Liver (tissue), 9 donors: ENCODE results near the gene B4GALT5. TPM values are rescaled to one million over a fixed set of nuclear protein-coding genes. Genes with fewer than 3 reads are reported as not detected.
"Not testable (repeated sequence)": the region's sequence is repeated elsewhere in the genome, so short reads cannot be mapped to it uniquely, and the experiment has no call there.

Experiments
- DNase-seq: peaks from one replicate; pipeline ENCODE4 v3.0.0-alpha.2; 2017; ENCODE audit warnings: low spot score
- H3K27ac ChIP-seq, 2 donors: one replicate each; pipeline ENCODE4 v1.7.0; 2013; ENCODE audit warnings: inconsistent platforms in 2 of 2, low read length in 2 of 2, control low read depth in 1 of 2, low read depth in 1 of 2, mild to moderate bottlenecking in 1 of 2
- H3K27me3 ChIP-seq, 4 donors: one replicate each; pipeline versions ENCODE4 v1.6.1 to v1.7.0; 2013; ENCODE audit warnings: low read length in 3 of 4, inconsistent platforms in 1 of 4, mild to moderate bottlenecking in 1 of 4, moderate library complexity in 1 of 4; ENCODE audit not compliant: control insufficient read depth in 4 of 4, insufficient read depth in 4 of 4
- H3K36me3 ChIP-seq, 4 donors: one replicate each; pipeline versions ENCODE4 v1.6.1 to v1.7.0; 2013; ENCODE audit warnings: low read length in 3 of 4, mild to moderate bottlenecking in 3 of 4, low read depth in 1 of 4, moderate library complexity in 1 of 4; ENCODE audit not compliant: control insufficient read depth in 4 of 4, insufficient read depth in 3 of 4
- H3K4me1 ChIP-seq, 4 donors: one replicate each; pipeline versions ENCODE4 v1.6.1 to v1.7.0; 2013; ENCODE audit warnings: low read length in 3 of 4, mild to moderate bottlenecking in 3 of 4, moderate library complexity in 1 of 4; ENCODE audit not compliant: control insufficient read depth in 4 of 4, insufficient read depth in 4 of 4
- H3K4me3 ChIP-seq, 3 donors: one replicate each; pipeline versions ENCODE4 v1.6.1 to v1.7.0; 2013; ENCODE audit warnings: low read length in 3 of 3, control low read depth in 1 of 3, low read depth in 1 of 3, mild to moderate bottlenecking in 1 of 3
- H3K9ac ChIP-seq, 2 donors: one replicate each; pipeline ENCODE4 v1.7.0; 2013; ENCODE audit warnings: low read length in 2 of 2, mild to moderate bottlenecking in 2 of 2, moderate library complexity in 2 of 2, control low read depth in 1 of 2, low read depth in 1 of 2
- H3K9me3 ChIP-seq, 4 donors: one replicate each; pipeline versions ENCODE4 v1.6.1 to v1.7.0; 2013; ENCODE audit warnings: low read length in 3 of 4; ENCODE audit not compliant: control insufficient read depth in 4 of 4
- EGR1 ChIP-seq, 2 donors: IDR thresholded peaks; 2 replicates each; pipeline ENCODE4 v1.6.1; 2016 to 2018; ENCODE audit warnings: antibody characterized with exemption in 2 of 2, low read depth in 2 of 2
- FOXA1 ChIP-seq: IDR thresholded peaks from 2 replicates; pipeline ENCODE4 v1.6.1; 2016; ENCODE audit warnings: antibody characterized with exemption
- FOXA2 ChIP-seq: IDR thresholded peaks from 2 replicates; pipeline ENCODE4 v1.6.1; 2016; ENCODE audit warnings: antibody characterized with exemption
- GABPA ChIP-seq, 2 donors: IDR thresholded peaks in 1 of 2; conservative IDR thresholded peaks in 1 of 2; 2 replicates each; pipeline ENCODE4 v1.6.1; 2016; ENCODE audit warnings: antibody characterized with exemption in 2 of 2, mild to moderate bottlenecking in 1 of 2, moderate library complexity in 1 of 2
- HNF4A ChIP-seq, 2 donors: conservative IDR thresholded peaks; 2 replicates each; pipeline ENCODE4 v1.6.1; 2016; ENCODE audit warnings: antibody characterized with exemption in 2 of 2, mild to moderate bottlenecking in 2 of 2
- HNF4G ChIP-seq: IDR thresholded peaks from 2 replicates; pipeline ENCODE4 v1.6.1; 2016; ENCODE audit warnings: antibody characterized with exemption
- JUND ChIP-seq, 2 donors: IDR thresholded peaks; 2 replicates each; pipeline ENCODE4 v1.6.1; 2016; ENCODE audit warnings: antibody characterized with exemption in 2 of 2
- NR2F2 ChIP-seq: IDR thresholded peaks from 2 replicates; pipeline ENCODE4 v1.6.1; 2016; ENCODE audit warnings: antibody characterized with exemption
- RAD21 ChIP-seq, 2 donors: IDR thresholded peaks; 2 replicates each; pipeline ENCODE4 v1.6.1; 2016; ENCODE audit warnings: antibody characterized with exemption in 2 of 2, mild to moderate bottlenecking in 2 of 2
- RXRA ChIP-seq, 2 donors: IDR thresholded peaks; 2 replicates each; pipeline ENCODE4 v1.6.1; 2017 to 2018; ENCODE audit warnings: antibody characterized with exemption in 2 of 2, mild to moderate bottlenecking in 1 of 2
- SP1 ChIP-seq: IDR thresholded peaks from 2 replicates; pipeline ENCODE4 v1.6.1; 2018; ENCODE audit warnings: antibody characterized with exemption, mild to moderate bottlenecking
- TAF1 ChIP-seq: conservative IDR thresholded peaks from 2 replicates; pipeline ENCODE4 v1.6.1; 2016; ENCODE audit warnings: antibody characterized with exemption, mild to moderate bottlenecking
- YY1 ChIP-seq: IDR thresholded peaks from 2 replicates; pipeline ENCODE4 v1.6.1; 2016; ENCODE audit warnings: antibody characterized with exemption, mild to moderate bottlenecking
- WGBS: extraction: QIAGEN DNeasy Blood & Tissue Kit; methylation state at CpG from one replicate; pipeline ENCODE4 v1.1.7; 2013; 5-methylcytosine and 5-hydroxymethylcytosine counted together
- polyA plus RNA-seq, 2 donors: library from polyadenylated mRNA; stranded (reverse) in 1 of 2; unstranded in 1 of 2; fragments of 200-250 nt in 1 of 2; fragments of >200 nt in 1 of 2; fragmentation: Nextera tagmentation in 1 of 2; extraction: Ambion mirVana in 1 of 2; gene quantifications; one replicate each; pipeline versions ENCODE4 v1.2.1 to v1.2.3, GENCODE V29; 2013 to 2015
- total RNA-seq, 2 donors: library from RNA; depleted of rRNA; stranded (reverse); fragments of >200 nt; gene quantifications; one replicate each; pipeline ENCODE4 v1.2.3, GENCODE V29; 2014
- TF ChIP-seq, protein P1 (sequence below): IDR thresholded peaks from 2 replicates; pipeline ENCODE4 v1.6.1; 2016; ENCODE audit warnings: antibody characterized with exemption
- TF ChIP-seq, protein P2 (sequence below): IDR thresholded peaks from 2 replicates; pipeline ENCODE4 v1.6.1; 2016; ENCODE audit warnings: antibody characterized with exemption
- TF ChIP-seq, protein P3 (sequence below): IDR thresholded peaks from 2 replicates; pipeline ENCODE4 v1.6.1; 2016; ENCODE audit warnings: antibody characterized with exemption
- TF ChIP-seq, protein P4 (sequence below): IDR thresholded peaks from 2 replicates; pipeline ENCODE4 v1.6.1; 2016; ENCODE audit warnings: antibody characterized with exemption, mild to moderate bottlenecking
- donor health status: healthy.
- donor health status: healthy.
- donor health status: healthy.
- donor health status: healthy.
- donor health status: healthy.

Gene B4GALT5
- total and polyA plus RNA-seq, 4 donors = 2.0 to 28.2 (median 14.4) TPM

DNA sequence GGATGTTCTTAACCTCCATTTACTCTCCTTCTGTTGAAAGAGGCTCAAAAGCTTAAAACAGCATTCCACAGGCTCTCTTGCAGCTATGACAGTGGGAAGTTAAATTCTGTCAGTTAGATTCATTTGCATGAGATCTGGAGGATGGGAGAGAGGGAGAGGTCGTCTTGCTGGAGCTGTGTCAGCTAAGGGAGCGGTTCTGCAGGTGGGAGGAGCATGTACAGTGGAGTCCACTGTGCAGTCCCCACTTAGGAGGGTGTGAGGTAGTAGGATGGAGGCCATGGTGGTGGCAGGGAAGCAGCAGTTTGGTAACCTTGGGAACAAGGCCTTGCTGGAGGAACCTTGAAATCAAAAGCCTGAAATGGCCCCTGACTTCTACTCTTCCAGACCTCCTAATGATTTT is 12.0 kb upstream of the B4GALT5 start (continued):
- TF ChIP-seq, protein P1, sequence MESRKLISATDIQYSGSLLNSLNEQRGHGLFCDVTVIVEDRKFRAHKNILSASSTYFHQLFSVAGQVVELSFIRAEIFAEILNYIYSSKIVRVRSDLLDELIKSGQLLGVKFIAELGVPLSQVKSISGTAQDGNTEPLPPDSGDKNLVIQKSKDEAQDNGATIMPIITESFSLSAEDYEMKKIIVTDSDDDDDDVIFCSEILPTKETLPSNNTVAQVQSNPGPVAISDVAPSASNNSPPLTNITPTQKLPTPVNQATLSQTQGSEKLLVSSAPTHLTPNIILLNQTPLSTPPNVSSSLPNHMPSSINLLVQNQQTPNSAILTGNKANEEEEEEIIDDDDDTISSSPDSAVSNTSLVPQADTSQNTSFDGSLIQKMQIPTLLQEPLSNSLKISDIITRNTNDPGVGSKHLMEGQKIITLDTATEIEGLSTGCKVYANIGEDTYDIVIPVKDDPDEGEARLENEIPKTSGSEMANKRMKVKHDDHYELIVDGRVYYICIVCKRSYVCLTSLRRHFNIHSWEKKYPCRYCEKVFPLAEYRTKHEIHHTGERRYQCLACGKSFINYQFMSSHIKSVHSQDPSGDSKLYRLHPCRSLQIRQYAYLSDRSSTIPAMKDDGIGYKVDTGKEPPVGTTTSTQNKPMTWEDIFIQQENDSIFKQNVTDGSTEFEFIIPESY = no peak
- TF ChIP-seq JUND (IDR thresholded peaks at IDR 0.05) = no peak
- TF ChIP-seq FOXA1 = no peak
- TF ChIP-seq GABPA (IDR thresholded peaks at IDR 0.05 in 1 of 2, conservative IDR thresholded peaks at IDR 0.05 in 1 of 2) = no peak
- TF ChIP-seq RAD21 (IDR thresholded peaks at IDR 0.05) = no peak
- no peak for TF ChIP-seq EGR1 (IDR thresholded peaks at IDR 0.05; ENCODE audit: low read depth in 2 of 2)

DNA sequence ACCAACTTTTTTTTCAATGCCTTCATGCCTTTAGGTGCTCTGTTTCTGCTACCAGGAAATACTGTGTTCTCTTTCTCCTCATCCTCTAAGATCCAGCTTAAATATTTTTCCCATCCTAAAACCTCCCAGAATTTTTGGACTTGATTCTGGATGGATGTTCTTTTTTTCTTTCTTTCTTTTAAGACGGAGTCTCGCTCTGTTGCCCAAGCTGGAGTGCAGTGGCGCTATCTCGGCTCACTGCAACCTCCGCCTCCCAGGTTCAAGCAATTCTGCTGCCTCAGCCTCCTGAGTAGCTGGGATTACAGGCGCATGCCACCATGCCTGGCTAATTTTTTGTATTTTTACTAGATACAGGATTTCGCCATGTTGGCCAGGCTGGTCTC is 11.5 kb upstream of the B4GALT5 start:
- 86% methylated on average over 7 of the region's 7 CpGs for WGBS
- not testable (repeated sequence) for DNase-seq, H3K9ac ChIP-seq, H3K27me3 ChIP-seq, H3K36me3 ChIP-seq, H3K9me3 ChIP-seq, H3K4me1 ChIP-seq, H3K4me3 ChIP-seq, H3K27ac ChIP-seq

DNA sequence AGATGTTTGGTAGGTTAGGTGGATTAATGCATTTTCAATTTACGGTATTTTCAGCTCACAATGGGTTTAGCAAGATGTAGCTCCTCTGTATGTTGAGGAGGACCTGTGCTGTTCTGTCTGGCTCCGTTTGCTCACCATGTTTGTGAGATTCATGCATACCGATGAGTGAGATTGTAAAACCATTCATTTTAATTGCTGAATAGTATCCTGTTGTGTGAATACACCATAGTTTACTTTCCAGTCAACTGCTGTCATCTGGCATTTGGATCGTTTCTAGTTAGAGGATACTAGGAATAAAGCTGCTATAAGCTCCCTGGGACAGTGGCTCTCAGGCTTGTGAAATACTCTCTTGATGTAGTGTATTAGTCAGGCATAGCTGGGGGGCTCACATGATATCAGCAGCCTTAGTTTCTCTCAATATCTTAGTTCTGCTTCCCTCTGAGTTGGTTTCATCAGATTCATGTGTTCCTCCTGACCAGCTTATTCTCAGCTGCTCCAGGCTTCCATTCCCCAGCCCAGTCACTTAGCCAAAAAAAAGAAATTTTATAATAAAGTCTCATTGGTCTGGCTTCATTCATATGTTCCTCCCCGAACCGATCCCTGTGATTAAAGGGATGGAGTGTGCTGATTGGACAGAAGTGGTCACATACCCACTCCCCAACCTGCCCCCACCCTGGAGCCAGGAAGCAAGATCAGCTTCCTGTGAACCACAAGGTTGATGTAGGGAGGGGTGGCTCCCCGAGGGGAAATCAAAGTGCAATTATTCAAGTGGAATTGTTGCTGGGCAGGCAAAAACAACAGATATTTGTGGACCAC is 10.9 kb upstream of the B4GALT5 start:
- H3K27me3 ChIP-seq = no peaks in the 10 kb centered on the region
- H3K27ac ChIP-seq = peak overlapping the region in 1 of 2 donors; percentile 3
- peaks cover 0 to 1% (median 0%) of the 10 kb centered on the region in 4 donors for H3K4me1 ChIP-seq
- 59% methylated on average over 7 of the region's 7 CpGs for WGBS
- no peak overlapping the region for H3K9ac ChIP-seq
- TF ChIP-seq FOXA1 = no peak
- TF ChIP-seq HNF4A (conservative IDR thresholded peaks at IDR 0.05) = no peak
- TF ChIP-seq TAF1 = no peak
- TF ChIP-seq GABPA (IDR thresholded peaks at IDR 0.05 in 1 of 2, conservative IDR thresholded peaks at IDR 0.05 in 1 of 2) = no peak
- TF ChIP-seq RXRA (IDR thresholded peaks at IDR 0.05) = no peak
- no peak for TF ChIP-seq FOXA2
- peak; percentile 59 for TF ChIP-seq NR2F2
- TF ChIP-seq HNF4G = no peak
- TF ChIP-seq, protein P2, sequence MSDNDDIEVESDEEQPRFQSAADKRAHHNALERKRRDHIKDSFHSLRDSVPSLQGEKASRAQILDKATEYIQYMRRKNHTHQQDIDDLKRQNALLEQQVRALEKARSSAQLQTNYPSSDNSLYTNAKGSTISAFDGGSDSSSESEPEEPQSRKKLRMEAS = no peak
- TF ChIP-seq, protein P3, sequence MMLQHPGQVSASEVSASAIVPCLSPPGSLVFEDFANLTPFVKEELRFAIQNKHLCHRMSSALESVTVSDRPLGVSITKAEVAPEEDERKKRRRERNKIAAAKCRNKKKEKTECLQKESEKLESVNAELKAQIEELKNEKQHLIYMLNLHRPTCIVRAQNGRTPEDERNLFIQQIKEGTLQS = no peak
- TF ChIP-seq SP1 = no peak
- no peak for TF ChIP-seq YY1
- peak in 1 of 2 donors; percentile 6 for TF ChIP-seq RAD21 (IDR thresholded peaks at IDR 0.05)
- TF ChIP-seq, protein P1 = no peak
- no peak for TF ChIP-seq EGR1 (IDR thresholded peaks at IDR 0.05; ENCODE audit: low read depth in 2 of 2)
- TF ChIP-seq, protein P4, sequence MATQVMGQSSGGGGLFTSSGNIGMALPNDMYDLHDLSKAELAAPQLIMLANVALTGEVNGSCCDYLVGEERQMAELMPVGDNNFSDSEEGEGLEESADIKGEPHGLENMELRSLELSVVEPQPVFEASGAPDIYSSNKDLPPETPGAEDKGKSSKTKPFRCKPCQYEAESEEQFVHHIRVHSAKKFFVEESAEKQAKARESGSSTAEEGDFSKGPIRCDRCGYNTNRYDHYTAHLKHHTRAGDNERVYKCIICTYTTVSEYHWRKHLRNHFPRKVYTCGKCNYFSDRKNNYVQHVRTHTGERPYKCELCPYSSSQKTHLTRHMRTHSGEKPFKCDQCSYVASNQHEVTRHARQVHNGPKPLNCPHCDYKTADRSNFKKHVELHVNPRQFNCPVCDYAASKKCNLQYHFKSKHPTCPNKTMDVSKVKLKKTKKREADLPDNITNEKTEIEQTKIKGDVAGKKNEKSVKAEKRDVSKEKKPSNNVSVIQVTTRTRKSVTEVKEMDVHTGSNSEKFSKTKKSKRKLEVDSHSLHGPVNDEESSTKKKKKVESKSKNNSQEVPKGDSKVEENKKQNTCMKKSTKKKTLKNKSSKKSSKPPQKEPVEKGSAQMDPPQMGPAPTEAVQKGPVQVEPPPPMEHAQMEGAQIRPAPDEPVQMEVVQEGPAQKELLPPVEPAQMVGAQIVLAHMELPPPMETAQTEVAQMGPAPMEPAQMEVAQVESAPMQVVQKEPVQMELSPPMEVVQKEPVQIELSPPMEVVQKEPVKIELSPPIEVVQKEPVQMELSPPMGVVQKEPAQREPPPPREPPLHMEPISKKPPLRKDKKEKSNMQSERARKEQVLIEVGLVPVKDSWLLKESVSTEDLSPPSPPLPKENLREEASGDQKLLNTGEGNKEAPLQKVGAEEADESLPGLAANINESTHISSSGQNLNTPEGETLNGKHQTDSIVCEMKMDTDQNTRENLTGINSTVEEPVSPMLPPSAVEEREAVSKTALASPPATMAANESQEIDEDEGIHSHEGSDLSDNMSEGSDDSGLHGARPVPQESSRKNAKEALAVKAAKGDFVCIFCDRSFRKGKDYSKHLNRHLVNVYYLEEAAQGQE = no peak
- no peaks in the 10 kb centered on the region for H3K36me3 ChIP-seq
- no peak for DNase-seq
- H3K9me3 ChIP-seq = no peaks in the 10 kb centered on the region
- no peak overlapping the region for H3K4me3 ChIP-seq

DNA sequence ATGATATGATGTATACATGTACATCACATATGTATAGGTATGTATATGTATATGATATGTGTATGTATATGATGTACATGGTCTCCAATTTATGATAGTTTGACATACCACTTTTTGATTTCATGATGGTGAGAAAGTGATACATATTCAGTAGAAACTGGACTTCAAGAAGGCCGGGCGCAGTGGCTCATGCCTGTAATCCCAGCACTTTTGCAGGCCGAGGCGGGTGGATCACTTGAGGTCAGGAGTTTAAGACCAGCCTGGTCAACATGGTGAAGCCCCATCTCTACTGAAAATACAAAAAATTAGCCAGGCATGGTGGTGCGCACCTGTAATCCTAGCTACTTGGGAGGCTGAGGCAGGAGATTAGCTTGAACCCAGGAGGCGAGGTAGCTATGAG is 10.1 kb upstream of the B4GALT5 start:
- WGBS = 96% methylated on average over 6 of the region's 6 CpGs
- not testable (repeated sequence) for H3K4me1 ChIP-seq, H3K9ac ChIP-seq, H3K27me3 ChIP-seq, H3K9me3 ChIP-seq, H3K4me3 ChIP-seq, H3K36me3 ChIP-seq, DNase-seq, H3K27ac ChIP-seq
